CD4-positive, CD25-positive, alpha-beta regulatory T cell (primary cell): ENCODE results near the gene RGL1. TPM values are rescaled to one million over a fixed set of nuclear protein-coding genes. Genes with fewer than 3 reads are reported as not detected.

Experiments used
- ATAC-seq, 2 donors: fragments of 150-1000 bp; cut with Tn5 transposase; one replicate each; pipeline ENCODE4 v1.10.0; 2021; ENCODE audit warnings: low read depth in 2 of 2, moderate number of reproducible peaks in 2 of 2, moderate library complexity in 1 of 2
- DNase-seq, 3 donors: peaks; one replicate each; pipeline versions ENCODE4 v3.0.0 to v3.0.0-alpha.2; 2012 to 2022; ENCODE audit warnings: mixed read lengths in 1 of 3
- H3K27ac ChIP-seq: one replicate; pipeline ENCODE4 v1.7.0; 2013; ENCODE audit warnings: mild to moderate bottlenecking, low read length; ENCODE audit not compliant: insufficient read depth, poor library complexity, severe bottlenecking
- H3K27me3 ChIP-seq: one replicate; pipeline ENCODE4 v1.7.0; 2013; ENCODE audit warnings: low read length; ENCODE audit not compliant: control insufficient read depth, insufficient read depth
- H3K36me3 ChIP-seq: one replicate; pipeline ENCODE4 v1.7.0; 2013; ENCODE audit warnings: mild to moderate bottlenecking, low read length, moderate library complexity; ENCODE audit not compliant: control insufficient read depth, insufficient read depth
- H3K4me1 ChIP-seq: 2 replicates; pipeline ENCODE4 v1.7.0; 2013; ENCODE audit warnings: mild to moderate bottlenecking, low read length; ENCODE audit not compliant: insufficient read depth, control insufficient read depth, poor library complexity, severe bottlenecking
- H3K4me3 ChIP-seq: one replicate; pipeline ENCODE4 v1.7.0; 2013; ENCODE audit warnings: low read depth, mild to moderate bottlenecking, low read length, moderate library complexity
- H3K9me3 ChIP-seq, 2 experiments: 1 replicate in 1 of 2; 2 replicates in 1 of 2; pipeline ENCODE4 v1.7.0; 2013; ENCODE audit warnings: low read length in 2 of 2, mild to moderate bottlenecking in 1 of 2, moderate library complexity in 1 of 2; ENCODE audit not compliant: control insufficient read depth in 2 of 2
- H3K27ac Mint-ChIP-seq, 3 donors: one replicate each; pipeline ENCODE4 v1.8.0; 2020 to 2022; ENCODE audit warnings: mild to moderate bottlenecking in 3 of 3, mixed read lengths in 3 of 3, moderate library complexity in 2 of 3
- H3K27me3 Mint-ChIP-seq: one replicate; pipeline ENCODE4 v1.8.0; 2022; ENCODE audit warnings: mild to moderate bottlenecking, mixed read lengths
- H3K36me3 Mint-ChIP-seq: one replicate; pipeline ENCODE4 v1.8.0; 2020; ENCODE audit warnings: mixed read lengths
- H3K4me1 Mint-ChIP-seq, 4 donors: one replicate each; pipeline ENCODE4 v1.8.0; 2020 to 2022; ENCODE audit warnings: mixed read lengths in 4 of 4, mild to moderate bottlenecking in 1 of 4
- H3K4me3 Mint-ChIP-seq, 4 donors: one replicate each; pipeline ENCODE4 v1.8.0; 2020 to 2022; ENCODE audit warnings: mild to moderate bottlenecking in 4 of 4, mixed read lengths in 4 of 4, moderate library complexity in 3 of 4
- H3K9me3 Mint-ChIP-seq, 7 donors: one replicate each; pipeline ENCODE4 v1.8.0; 2020 to 2022; ENCODE audit warnings: mixed read lengths in 7 of 7, mild to moderate bottlenecking in 3 of 7, moderate library complexity in 2 of 7
- polyA plus RNA-seq, 4 donors: library from polyadenylated mRNA; unstranded; fragments of 300-500 nt; fragmentation: Illumina TruSeq; gene quantifications; one replicate each; pipeline ENCODE4 v1.2.3, GENCODE V29; 2021
- total RNA-seq: library from RNA; stranded (reverse); gene quantifications from one replicate; pipeline ENCODE4 v1.2.3, GENCODE V29; 2022

Gene RGL1
- total and polyA plus RNA-seq, 5 donors from 2014 or later, result 1.4 to 2.8 (median 1.9) TPM

GRCh38 chr1:183806675-183807074 is 1.8 kb downstream of the RGL1 start:
- no peaks in the 10 kb centered on the region for H3K36me3 ChIP-seq
- peaks cover 4% of the 10 kb centered on the region for H3K36me3 Mint-ChIP-seq
- H3K27me3 ChIP-seq, result peaks cover 3% of the 10 kb centered on the region
- peaks cover 0 to 15% (median 9%) of the 10 kb centered on the region in 4 donors for H3K4me1 Mint-ChIP-seq
- H3K9me3 Mint-ChIP-seq, result peaks cover 0 to 12% (median 4%) of the 10 kb centered on the region in 7 donors
- H3K27ac Mint-ChIP-seq, result no peak overlapping the region
- peak overlapping the region in 2 of 4 donors; percentile 15 to 48 for H3K4me3 Mint-ChIP-seq
- H3K4me3 ChIP-seq, result no peak overlapping the region
- H3K27ac ChIP-seq, result no peak overlapping the region
- peaks cover 25% of the 10 kb centered on the region for H3K27me3 Mint-ChIP-seq
- H3K9me3 ChIP-seq, result peaks cover 7% of the 10 kb centered on the region in 2 experiments
- no peaks in the 10 kb centered on the region for H3K4me1 ChIP-seq
- no peak for ATAC-seq
- DNase-seq, result no peak

DNA sequence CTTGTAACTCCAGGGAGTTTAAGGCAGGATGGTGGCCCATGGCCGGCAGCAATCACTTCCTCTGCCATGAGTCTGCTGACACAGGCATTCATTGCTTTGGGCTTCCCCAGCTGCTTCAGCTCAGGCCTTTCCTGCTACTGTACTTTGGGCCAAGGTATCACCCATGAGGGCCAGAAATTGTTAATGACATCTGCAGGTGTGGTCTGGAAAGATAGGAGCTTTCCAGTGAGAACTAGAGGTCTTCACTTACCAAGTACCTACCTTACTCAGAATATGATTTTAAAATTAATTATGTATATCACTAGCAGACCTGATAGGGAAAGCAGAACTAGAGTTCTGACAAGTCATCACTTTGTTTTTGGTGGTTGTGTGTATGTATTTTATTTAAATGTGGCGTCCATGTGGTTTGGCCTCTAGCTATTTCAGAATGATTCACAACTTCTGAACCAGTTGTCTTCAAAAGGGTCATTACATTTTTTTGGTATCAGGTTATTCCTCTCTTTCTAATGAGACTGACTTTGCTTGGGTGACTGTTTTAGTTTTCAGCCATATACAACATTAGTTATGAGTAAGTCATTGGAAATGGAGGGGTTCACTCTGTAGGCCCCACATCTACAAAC is 2.7 kb downstream of the RGL1 start:
- no peak overlapping the region for H3K27ac ChIP-seq
- no peak overlapping the region for H3K27ac Mint-ChIP-seq

DNA sequence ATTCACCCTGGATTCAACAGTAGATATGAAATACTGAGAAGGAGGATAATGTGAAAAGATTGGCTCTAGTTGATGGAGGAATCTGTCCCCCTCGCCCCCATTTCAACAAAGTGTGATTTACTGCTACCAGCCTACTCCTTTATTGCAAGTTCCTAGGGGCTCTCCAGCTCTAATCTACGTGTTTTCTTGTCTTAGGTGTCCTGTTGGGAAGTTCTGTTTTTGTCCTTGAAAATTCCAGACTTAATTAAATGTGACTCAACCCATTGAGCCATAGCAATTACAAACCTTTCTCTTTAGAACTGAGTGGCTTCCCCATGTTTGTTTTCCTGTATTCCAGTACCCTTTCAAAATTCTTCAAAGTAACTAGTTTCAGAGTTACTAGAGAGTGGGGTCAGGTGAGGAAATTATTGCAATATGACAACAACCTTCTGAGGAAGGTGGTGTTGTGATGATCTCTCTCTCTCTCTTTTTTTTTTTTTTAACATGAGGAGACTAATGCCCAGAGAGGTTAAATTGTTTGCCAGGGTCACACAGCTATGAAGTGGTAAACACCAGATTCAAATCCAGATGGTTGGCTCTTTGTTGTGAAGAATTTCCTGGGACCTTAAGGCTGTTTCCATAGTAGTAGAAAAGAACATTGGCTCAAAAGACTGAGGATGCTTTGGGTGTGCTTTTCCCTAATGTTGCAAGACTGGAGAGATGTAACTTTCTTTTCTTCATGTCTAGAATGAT is 3.5 kb downstream of the RGL1 start:
- no peaks in the 10 kb centered on the region for H3K9me3 Mint-ChIP-seq
- H3K27ac ChIP-seq, result no peak overlapping the region

More for the DNA sequence above, 2.7 kb downstream of the RGL1 start:
- H3K9me3 ChIP-seq, result no peaks in the 10 kb centered on the region
- H3K27me3 ChIP-seq, result peaks cover 4% of the 10 kb centered on the region
- no peaks in the 10 kb centered on the region for H3K36me3 ChIP-seq
- H3K4me1 Mint-ChIP-seq, result peaks cover 0 to 15% (median 9%) of the 10 kb centered on the region in 4 donors
- H3K4me1 ChIP-seq, result no peaks in the 10 kb centered on the region
- peaks cover 25% of the 10 kb centered on the region for H3K27me3 Mint-ChIP-seq
- H3K9me3 Mint-ChIP-seq, result peaks cover 0 to 4% (median 0%) of the 10 kb centered on the region in 7 donors
- DNase-seq (no peak), ATAC-seq (no peak)
- no peaks in the 10 kb centered on the region for H3K36me3 Mint-ChIP-seq
- H3K4me3 Mint-ChIP-seq, result no peak overlapping the region
- H3K4me3 ChIP-seq, result no peak overlapping the region

DNA sequence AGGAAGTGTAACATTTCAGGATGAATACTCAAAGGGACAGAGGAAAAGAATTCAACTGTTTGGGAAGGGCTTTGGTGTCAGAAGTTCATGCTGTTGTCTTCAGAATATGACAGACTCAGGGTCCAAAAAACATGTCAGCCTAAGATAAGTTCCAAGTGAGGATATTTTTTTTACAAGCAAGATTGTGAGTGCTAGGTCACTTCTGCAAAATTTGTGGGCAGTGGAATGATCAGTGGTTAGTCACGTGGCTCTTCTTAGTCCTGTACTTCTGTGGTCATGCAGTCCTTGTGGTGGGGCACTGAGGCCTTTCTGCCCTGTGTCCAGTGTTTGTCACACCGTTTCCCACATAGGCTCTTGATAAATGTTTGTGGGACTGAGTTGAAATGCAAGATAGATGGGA is 5.2 kb downstream of the RGL1 start:
- Mint-ChIP-seq H3K27me3 (peaks cover 13% of the 10 kb centered on the region), H3K9me3 (peaks cover 0 to 4% (median 0%) of the 10 kb centered on the region in 7 donors), H3K4me1 (peaks cover 0 to 13% (median 7%) of the 10 kb centered on the region in 4 donors), H3K27ac (no peak overlapping the region), H3K36me3 (no peaks in the 10 kb centered on the region), H3K4me3 (no peak overlapping the region)
- ATAC-seq, result no peak
- H3K4me3 ChIP-seq, result no peak overlapping the region
- no peak for DNase-seq
- no peak overlapping the region for H3K27ac ChIP-seq
- H3K4me1 ChIP-seq, result no peaks in the 10 kb centered on the region
- H3K9me3 ChIP-seq, result no peaks in the 10 kb centered on the region
- no peaks in the 10 kb centered on the region for H3K36me3 ChIP-seq
- H3K27me3 ChIP-seq, result peaks cover 2% of the 10 kb centered on the region

More for the DNA sequence above, 3.5 kb downstream of the RGL1 start:
- ATAC-seq, result no peak
- H3K4me3 ChIP-seq, result no peak overlapping the region
- H3K4me1 ChIP-seq, result no peaks in the 10 kb centered on the region
- H3K9me3 ChIP-seq, result no peaks in the 10 kb centered on the region
- peaks cover 0 to 15% (median 9%) of the 10 kb centered on the region in 4 donors for H3K4me1 Mint-ChIP-seq
- H3K27me3 ChIP-seq, result peaks cover 2% of the 10 kb centered on the region
- peaks cover 25% of the 10 kb centered on the region for H3K27me3 Mint-ChIP-seq
- H3K36me3 ChIP-seq, result no peaks in the 10 kb centered on the region
- no peak for DNase-seq
- H3K36me3 Mint-ChIP-seq, result no peaks in the 10 kb centered on the region
- H3K27ac Mint-ChIP-seq, result no peak overlapping the region
- no peak overlapping the region for H3K4me3 Mint-ChIP-seq

DNA sequence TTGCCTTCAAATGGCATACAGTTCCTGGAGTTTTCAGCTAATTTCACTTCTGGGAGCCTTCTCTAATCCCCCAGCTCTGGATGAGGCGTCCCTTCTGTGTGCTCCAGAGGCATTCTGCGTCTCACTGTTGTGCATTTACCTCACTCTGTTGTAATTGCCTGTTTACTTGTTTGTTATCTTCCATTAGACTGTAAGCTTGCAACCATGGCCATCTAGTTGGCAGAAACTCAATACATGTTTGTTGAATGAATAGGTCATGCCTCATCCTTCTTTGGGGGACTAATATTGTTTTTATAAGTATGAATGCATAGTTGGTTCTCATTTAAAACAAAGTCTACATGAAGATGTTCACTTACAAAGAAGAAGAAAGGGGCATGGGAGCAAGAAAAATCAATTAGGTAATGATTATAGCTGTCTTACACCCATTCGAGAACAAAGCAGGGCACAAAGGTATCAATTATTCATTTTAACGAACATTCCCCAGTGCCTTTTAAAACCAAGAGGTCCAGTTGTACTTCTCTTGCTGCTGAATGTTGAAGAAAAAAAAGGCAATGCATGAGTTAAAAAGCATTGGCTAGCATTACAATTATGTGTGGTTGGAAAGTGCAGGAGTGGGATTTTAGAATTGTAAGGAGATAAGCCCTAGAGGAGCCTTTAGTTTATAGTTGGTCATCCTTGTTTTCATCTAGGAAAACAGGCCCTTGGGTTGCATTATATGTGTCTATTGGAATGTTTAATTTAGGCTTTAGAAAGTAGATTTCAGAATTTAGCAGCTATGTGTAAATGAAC is 6.0 kb downstream of the RGL1 start:
- ATAC-seq, result no peak
- Histone ChIP-seq H3K36me3 (no peaks in the 10 kb centered on the region), H3K4me3 (no peak overlapping the region), H3K9me3 (no peaks in the 10 kb centered on the region), H3K27me3 (peaks cover 2% of the 10 kb centered on the region), H3K27ac (no peak overlapping the region), H3K4me1 (no peaks in the 10 kb centered on the region)
- peaks cover 13% of the 10 kb centered on the region for H3K27me3 Mint-ChIP-seq
- no peak for DNase-seq
- H3K27ac Mint-ChIP-seq, result peak overlapping the region in 1 of 3 donors; percentile 29
- peaks cover 0 to 4% (median 0%) of the 10 kb centered on the region in 7 donors for H3K9me3 Mint-ChIP-seq
- no peaks in the 10 kb centered on the region for H3K36me3 Mint-ChIP-seq
- H3K4me1 Mint-ChIP-seq, result peaks cover 0 to 7% (median 2%) of the 10 kb centered on the region in 4 donors
- no peak overlapping the region for H3K4me3 Mint-ChIP-seq

- no peak overlapping the region for H3K4me3 ChIP-seq
- H3K9me3 ChIP-seq, result no peaks in the 10 kb centered on the region
- Mint-ChIP-seq H3K27me3 (peaks cover 13% of the 10 kb centered on the region), H3K9me3 (peaks cover 0 to 4% (median 0%) of the 10 kb centered on the region in 7 donors), H3K4me1 (peaks cover 0 to under 1% (median 0%) of the 10 kb centered on the region in 4 donors), H3K36me3 (no peaks in the 10 kb centered on the region), H3K27ac (no peak overlapping the region), H3K4me3 (no peak overlapping the region)
- ATAC-seq (no peak), DNase-seq (no peak)
- H3K27me3 ChIP-seq, result peaks cover 2% of the 10 kb centered on the region
- no peaks in the 10 kb centered on the region for H3K36me3 ChIP-seq
- no peaks in the 10 kb centered on the region for H3K4me1 ChIP-seq
- no peak overlapping the region for H3K27ac ChIP-seq
These were observed 7.2 kb downstream of the RGL1 start for GRCh38 chr1:183812128-183812527.

- no peak overlapping the region for H3K4me3 Mint-ChIP-seq
These were observed 8.0 kb downstream of the RGL1 start for GRCh38 chr1:183812686-183813569.

More at GRCh38 chr1:183812686-183813569, 8.0 kb downstream of the RGL1 start:
- Mint-ChIP-seq H3K27me3 (peaks cover 13% of the 10 kb centered on the region), H3K4me1 (no peaks in the 10 kb centered on the region), H3K36me3 (no peaks in the 10 kb centered on the region), H3K27ac (no peak overlapping the region), H3K9me3 (peaks cover 0 to 4% (median 0%) of the 10 kb centered on the region in 7 donors)
- no peak overlapping the region for H3K4me3 ChIP-seq
- H3K9me3 ChIP-seq, result no peaks in the 10 kb centered on the region
- H3K4me1 ChIP-seq, result no peaks in the 10 kb centered on the region
- no peaks in the 10 kb centered on the region for H3K36me3 ChIP-seq
- H3K27ac ChIP-seq, result no peak overlapping the region
- no peak for ATAC-seq
- peaks cover 2% of the 10 kb centered on the region for H3K27me3 ChIP-seq
- DNase-seq, result no peak
